Sigmoid colon (tissue), 4 donors: ENCODE results near the gene GAMT.

ENCODE experiments used
- CTCF ChIP-seq, 4 experiments: fragments of 450-650 bp in 3 of 4; fragments of 200-600 bp in 1 of 4; IDR thresholded peaks; one replicate each; pipeline ENCODE4 v1.5.1; 2016 to 2019; ENCODE audit warnings: antibody characterized with exemption in 4 of 4, mild to moderate bottlenecking in 3 of 4, moderate library complexity in 2 of 4
- EP300 ChIP-seq, 4 donors: sonication (generic); formaldehyde crosslinking; IDR thresholded peaks; one replicate each; pipeline ENCODE4 v1.6.1; 2017; ENCODE audit warnings: antibody characterized with exemption in 4 of 4
- POLR2A ChIP-seq, 2 donors: fragments of 450-650 bp; IDR thresholded peaks; one replicate each; pipeline ENCODE4 v1.6.1; 2016; ENCODE audit warnings: antibody characterized with exemption in 2 of 2, mild to moderate bottlenecking in 2 of 2, moderate library complexity in 2 of 2
- POLR2AphosphoS5 ChIP-seq, 4 donors: sonication (generic); formaldehyde crosslinking; IDR thresholded peaks; one replicate each; pipeline ENCODE4 v1.6.1; 2017; ENCODE audit warnings: antibody characterized with exemption in 4 of 4

GRCh38 chr19:1407528-1408299, 6.4 kb upstream of the GAMT start, which contains the start of gene DAZAP1:
- TF ChIP-seq CTCF (IDR thresholded peaks at IDR 0.05) (no peak), POLR2AphosphoS5 (IDR thresholded peaks at IDR 0.05) (peak in 2 of 4 donors; percentile 46 to 61), EP300 (IDR thresholded peaks at IDR 0.05) (no peak), POLR2A (IDR thresholded peaks at IDR 0.05) (no peak)
